Occipital lobe (tissue), 2 donors: ENCODE results near the gene PLEKHM2. TPM values are rescaled to one million over a fixed set of nuclear protein-coding genes. Genes with fewer than 3 reads are reported as not detected.
A peak's percentile ranks its signal among the peaks of the same experiment; 100 is the strongest.
"Not testable (repeated sequence)": the region's sequence is repeated elsewhere in the genome, so short reads cannot be mapped to it uniquely, and the experiment has no call there.

ENCODE experiments used
- DNase-seq: peaks from one replicate; lab custom pipeline; 2025; lab: John Stamatoyannopoulos, UW
- total RNA-seq: library from RNA; depleted of rRNA; stranded (reverse); fragments of >200 nt; gene quantifications from one replicate; pipeline ENCODE4 v1.2.3, GENCODE V29; 2014

PLEKHM2 gene
- total RNA-seq, 1 donor from 2014 or later, result 36.8 TPM

- DNase-seq, result no peak
Measured at GRCh38 chr1:15676688-15677661, 7.1 kb upstream of the PLEKHM2 start.

GRCh38 chr1:15678578-15678977, 5.5 kb upstream of the PLEKHM2 start:
- DNase-seq, result no peak

GRCh38 chr1:15680131-15680530, 4.0 kb upstream of the PLEKHM2 start:
- DNase-seq, result no peak

- no peak for DNase-seq
Measured at GRCh38 chr1:15680561-15681348, 3.4 kb upstream of the PLEKHM2 start.

GRCh38 chr1:15681349-15682292, 2.5 kb upstream of the PLEKHM2 start:
- no peak for DNase-seq

GRCh38 chr1:15682936-15683341, 1.2 kb upstream of the PLEKHM2 start:
- DNase-seq, result no peak

GRCh38 chr1:15683345-15684039, 628 bp upstream of the PLEKHM2 start:
- DNase-seq, result no peak

- no peak for DNase-seq
Measured at GRCh38 chr1:15684468-15685291, 560 bp downstream of the PLEKHM2 start.

- DNase-seq, result no peak
Measured at GRCh38 chr1:15685820-15686219, 1.7 kb downstream of the PLEKHM2 start.

GRCh38 chr1:15687446-15687845, 3.3 kb downstream of the PLEKHM2 start:
- no peak for DNase-seq

- DNase-seq, result no peak
Measured at GRCh38 chr1:15690317-15690716, 6.2 kb downstream of the PLEKHM2 start.

- peak; percentile 52 for DNase-seq
Measured at GRCh38 chr1:15691434-15692032, 7.4 kb downstream of the PLEKHM2 start.

GRCh38 chr1:15692121-15692682, 8.1 kb downstream of the PLEKHM2 start:
- no peak for DNase-seq

GRCh38 chr1:15693371-15693770, 9.3 kb downstream of the PLEKHM2 start:
- no peak for DNase-seq

- DNase-seq, result no peak
Measured at GRCh38 chr1:15696956-15697521, 12.9 kb downstream of the PLEKHM2 start.

GRCh38 chr1:15698201-15698600, 14.1 kb downstream of the PLEKHM2 start:
- DNase-seq, result no peak

- DNase-seq, result not testable (repeated sequence)
Measured at GRCh38 chr1:15699321-15699720, 15.2 kb downstream of the PLEKHM2 start.

GRCh38 chr1:15700508-15700907, 16.4 kb downstream of the PLEKHM2 start:
- no peak for DNase-seq

GRCh38 chr1:15701784-15702183, 17.7 kb downstream of the PLEKHM2 start:
- DNase-seq, result no peak
